ENCODE results near the gene EFCAB11.
"Not testable (repeated sequence)": the region's sequence is repeated elsewhere in the genome, so short reads cannot be mapped to it uniquely, and the experiment has no call there.

- TF ChIP-seq CTCF, POLR2A, POLR2AphosphoS5 (IDR thresholded peaks at IDR 0.05): not testable (repeated sequence)
These were observed 61.1 kb downstream of the EFCAB11 start for GRCh38 chr14:89893388-89893787.
